ENCODE results near the gene EDAR.

The EDAR gene

DNA sequence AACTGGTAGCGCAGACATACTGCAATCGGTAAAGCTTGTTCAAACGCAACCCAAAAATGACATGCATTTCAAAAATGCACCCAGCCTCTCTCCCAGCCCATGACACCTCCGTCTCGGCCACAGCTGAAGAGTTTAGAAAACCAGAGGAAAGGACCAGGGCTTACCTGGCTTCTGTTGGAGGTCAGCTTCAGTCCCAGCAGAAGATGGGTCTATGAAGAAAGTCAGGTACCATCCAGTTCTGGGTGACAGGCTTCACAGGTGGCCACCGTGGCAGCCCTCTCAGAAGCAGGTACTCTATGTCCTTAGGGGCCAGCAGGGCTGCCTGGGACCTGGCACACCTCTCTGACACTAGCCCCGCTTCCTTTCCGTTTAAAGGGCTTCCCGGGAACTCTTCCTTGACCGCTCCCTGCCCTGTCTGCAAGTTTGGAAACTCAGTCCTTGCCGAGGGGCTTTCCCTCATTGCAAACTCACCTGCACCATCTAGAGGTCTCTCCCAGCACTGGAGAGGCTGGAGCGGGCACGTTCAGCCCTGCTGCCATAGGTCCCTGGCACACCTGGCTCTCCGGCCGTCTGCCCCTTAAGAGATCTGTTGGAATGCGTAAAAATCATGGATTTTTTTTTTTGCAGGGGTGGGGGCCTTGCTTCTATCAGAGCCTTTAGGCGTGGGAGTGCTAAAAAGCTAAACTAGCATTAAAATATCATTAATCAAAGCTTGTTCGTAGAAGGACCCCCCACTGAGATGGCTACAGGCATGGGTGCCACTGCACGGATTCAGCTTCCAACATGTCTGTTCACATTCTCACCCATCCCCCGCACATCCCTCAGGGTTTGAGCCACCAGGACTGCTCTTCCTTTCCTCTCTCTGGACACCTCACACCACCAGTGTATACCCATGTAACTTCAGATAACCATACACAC, at the start of gene EDAR:
TSS of gene EDAR (minus strand) at position 425 of the 918 bp plus-strand sequence. CDS start 58,206 bp downstream, outside the sequence.
- DNase-seq: peak in 2 of 3 experiments; percentile 66 to 82

DNA sequence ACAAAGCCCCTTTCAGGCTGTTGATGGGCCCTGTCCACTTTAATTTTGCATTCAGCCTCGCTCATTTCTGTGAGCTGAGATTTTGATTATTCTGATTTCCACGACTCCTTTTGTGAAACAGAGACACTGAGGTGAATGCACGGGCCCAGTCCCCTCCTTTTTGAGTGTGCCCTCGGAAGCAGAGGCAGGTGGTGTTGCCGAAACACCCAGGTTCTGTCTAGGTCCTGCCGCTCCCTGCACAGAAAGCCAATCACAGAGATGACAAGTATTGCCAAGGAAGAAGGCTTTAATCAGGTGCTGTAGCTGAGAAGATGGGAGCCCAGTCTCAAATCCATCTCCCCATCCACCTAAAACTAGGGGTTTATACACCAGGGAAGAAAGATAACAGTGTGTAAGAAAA, 44.2 kb upstream of the EDAR start:
- no peak for DNase-seq

DNA sequence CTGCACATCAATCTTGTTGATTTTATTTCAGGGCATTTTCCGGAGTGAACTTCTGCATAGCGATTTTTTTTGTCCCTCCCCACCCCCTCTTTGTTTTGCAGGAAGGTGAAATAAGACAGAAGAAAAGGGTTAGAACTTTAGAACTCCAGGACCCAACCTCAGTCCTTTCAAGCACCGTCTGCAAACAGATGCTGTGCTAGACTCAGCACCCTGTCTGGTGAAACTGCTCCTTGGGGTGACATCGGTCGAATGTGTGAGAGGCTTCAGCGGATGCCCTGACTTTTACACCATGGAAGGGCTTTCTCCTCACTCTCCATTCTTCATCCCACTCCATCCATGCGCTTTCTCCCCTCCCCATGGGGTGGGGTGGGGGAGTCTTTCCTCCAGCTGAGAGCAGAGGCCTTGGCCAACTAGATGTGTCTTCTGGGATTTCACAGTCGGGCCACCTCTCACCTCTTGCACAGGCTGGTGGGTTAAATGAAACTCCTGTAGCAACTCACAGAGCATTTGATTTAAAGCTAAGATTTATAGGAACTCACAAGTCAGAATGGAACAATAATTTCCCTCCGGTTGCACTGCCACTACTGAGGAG, 43.3 kb upstream of the EDAR start:
- no peak for DNase-seq

DNA sequence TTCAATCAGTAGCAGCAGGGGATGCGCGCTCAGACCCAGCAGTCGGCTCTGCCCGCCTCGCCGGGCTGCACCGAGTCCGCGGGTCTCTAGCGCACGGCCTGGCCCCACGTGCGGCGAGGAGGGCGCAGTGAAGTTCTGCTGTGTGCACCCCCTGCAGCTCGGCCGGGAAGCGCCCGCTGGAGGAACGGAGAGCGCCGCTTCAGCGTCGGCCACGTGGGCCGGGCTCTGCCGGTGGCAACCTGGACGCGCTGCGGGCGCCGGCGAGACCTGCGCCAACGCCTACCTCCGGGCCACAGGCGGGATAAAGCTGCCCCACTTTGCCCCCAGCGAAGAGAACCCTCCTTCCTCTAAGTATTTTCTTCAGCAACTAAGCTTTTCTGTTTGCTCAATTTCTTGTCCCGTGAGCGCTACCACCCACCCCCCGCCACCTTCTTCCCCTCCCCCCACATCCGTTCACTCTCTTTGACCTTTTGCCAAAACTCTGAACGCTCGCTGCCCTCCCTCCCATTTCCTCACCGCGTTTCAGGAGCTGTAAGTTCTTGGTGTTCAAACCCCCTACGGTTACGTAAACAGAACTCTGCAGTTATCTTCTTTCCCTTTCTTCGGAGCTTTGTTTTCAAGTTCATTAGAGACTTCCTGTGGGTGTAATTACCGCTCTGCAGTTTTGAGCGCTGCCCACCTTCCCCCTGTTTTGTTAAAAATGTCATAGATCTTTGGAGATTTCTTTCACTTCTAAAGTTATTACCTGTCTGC, 42.6 kb upstream of the EDAR start:
- DNase-seq: peak in 2 of 3 experiments; percentile 54 to 65

DNA sequence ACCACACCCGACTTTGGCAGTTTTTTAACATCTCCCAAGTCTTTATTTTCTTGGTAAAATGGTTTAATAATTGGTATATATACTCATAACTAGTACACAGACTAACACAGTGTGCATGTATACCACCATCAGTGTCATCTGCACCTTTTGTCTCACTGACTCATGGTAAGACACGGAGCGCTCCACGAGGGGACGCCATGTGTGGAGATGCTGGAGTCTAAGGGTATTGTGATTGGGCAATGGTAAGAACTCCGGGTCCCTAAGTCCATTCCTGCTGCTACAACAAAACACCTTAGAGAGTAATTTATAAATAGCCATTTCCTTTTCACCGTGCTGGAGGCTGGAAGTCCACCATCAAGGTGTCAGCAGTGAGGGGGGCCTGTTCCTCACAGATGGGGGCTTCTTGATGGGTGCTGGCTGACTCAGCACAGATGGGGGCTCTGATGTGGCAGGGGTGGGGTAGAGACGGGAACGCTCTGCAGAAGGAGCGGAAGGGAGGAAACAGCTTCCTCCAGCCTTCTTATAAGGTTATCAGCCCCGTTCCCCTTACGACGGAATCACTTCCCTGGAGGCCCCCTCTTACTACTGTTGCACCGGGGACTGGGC, 42.0 kb upstream of the EDAR start:
- no peak for DNase-seq

DNA sequence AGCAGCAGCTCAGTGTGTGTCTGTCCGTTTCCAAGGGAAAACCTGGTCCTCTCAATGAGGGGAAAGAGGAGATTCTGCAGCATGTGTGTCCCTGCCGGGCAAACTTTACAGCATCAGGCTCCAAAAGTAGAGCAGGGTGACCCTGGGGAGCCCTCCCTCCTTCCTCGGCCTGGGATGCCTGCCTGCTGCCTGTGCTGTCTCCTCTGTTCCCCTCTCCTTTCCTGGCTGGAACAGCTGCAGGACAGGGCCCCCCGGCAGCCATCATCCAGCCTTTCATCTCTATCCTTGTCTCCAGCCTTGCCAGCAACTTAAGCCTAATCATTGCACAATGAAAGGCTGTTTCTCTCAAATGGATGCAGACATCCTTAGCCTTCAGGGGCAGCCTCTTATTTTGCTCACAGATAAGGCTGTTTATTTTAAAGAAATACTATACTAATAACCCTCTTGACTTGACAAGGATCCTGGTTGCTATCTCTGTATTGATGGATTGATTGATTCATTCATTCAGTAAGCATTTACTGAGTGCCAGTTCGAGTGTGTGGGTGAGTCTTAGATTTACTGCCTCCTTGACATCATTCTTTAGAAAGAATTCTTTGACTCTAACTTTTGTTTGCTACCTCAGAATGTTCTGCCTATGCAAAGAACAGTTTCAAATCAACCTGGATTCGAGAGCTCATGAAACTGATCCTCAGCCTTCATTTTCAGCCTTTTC, 40.6 kb upstream of the EDAR start:
- no peak for DNase-seq

DNA sequence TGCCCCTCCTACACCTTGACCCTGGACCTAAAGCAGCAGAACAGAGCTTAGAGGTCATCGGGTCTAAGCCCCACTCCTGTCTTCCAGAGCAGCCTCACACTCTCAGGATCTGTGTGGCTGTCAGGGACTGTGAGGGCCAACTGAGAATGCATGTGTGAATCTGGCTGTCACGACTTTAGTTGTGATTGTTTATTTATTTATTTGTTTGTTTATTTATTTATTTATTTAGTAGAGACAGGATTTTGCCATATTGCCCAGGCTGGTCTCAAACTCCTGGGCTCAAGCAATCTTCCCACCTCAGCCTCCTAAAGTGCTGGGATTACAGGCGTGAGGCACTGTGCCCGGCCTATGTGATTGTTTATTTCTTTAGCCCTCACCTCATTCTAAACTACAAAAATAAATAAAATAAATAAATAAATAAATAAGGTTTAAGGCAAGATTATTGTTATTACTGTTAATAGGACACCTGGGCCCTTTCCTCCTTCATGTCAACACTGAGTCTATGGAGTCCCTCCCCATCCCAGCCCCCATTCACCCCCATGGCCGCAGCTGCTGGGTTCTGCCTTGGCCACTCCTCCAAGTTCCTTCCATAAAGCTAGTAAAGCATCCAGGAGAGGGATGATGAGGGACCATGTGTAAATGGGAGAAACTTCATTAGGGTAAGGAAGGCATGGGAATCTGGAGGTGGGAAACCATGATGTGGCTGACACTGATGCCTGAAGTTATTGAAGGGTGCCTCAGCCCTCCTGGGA, 39.9 kb upstream of the EDAR start:
- no peak for DNase-seq

DNA sequence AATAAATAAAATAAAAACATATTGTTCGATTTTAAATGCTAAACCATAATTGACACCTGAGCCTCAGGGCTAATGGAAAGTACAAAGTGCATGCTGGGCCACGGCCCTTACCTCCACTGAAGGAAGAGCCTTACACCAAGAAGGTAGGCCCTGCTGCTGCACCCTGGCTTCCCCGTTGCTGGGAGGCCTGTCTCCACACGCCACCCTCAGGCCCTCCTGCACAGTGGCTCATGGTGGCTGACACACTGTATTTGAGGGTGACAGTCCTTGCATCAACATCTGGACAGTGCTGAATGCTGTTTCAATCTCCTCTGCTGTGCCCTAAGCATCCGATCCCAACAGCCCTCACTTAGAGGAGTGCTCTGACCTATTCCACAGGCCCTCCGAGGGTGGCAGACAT, 39.3 kb upstream of the EDAR start:
- DNase-seq: no peak

DNA sequence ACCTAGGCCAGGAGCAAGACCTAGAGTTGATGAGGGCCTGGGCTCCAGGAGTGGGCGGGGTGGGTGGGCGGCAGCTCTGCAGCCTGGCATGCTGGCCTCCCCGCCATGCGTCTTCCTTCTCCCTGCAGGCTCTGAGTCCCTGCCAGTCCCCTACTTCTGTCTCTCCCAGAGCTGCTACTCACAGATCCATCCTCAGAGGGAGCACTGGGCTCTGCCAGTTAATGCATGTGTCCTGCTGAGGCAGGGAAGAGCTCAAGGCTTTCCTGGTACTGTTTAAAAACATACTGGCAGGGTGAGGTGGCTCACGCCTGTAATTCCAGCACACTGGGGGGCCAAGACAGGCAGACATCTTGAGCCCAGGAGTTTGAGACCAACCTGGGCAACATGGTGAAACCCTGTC, 38.7 kb upstream of the EDAR start:
- no peak for DNase-seq

DNA sequence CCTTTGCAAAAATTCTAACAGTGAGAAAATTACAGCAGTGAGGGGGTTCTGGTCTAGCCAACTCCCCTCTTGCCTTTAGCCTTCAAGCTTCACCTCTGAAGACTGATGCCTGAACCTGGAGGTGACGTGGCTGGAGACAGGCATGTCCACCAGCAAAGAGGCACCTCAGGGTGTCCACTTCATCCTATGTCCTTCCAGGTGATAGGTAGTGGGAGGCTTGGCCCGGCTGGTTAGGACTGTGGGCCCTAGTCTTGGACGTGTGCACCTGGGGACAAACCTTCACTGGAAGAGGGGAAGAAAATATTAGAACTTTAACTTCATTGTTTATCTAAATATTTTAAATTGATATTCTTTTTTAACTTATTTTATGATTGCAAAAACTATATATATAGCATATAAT, 35.5 kb upstream of the EDAR start:
- DNase-seq: no peak

DNA sequence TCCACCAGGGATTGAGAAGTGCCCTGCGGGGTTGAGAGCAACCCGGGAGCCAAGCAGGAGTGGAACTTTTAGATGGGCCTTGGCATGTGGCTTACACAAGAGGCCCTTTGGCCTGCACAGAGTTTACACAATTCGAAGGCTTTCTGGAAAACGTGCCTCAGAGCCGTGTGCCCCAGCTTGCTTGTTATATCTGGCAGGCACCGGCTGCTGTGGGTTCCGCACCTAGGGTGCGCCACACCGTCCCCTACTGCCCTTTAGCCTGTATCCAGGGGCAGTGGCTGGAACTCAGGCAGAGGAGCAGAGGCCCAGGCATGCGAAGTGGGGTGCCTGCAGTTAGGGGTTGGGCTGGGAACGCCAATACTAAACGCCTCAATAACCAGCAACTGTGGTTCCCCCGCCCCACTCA, 32.9 kb upstream of the EDAR start:
- DNase-seq: no peak

DNA sequence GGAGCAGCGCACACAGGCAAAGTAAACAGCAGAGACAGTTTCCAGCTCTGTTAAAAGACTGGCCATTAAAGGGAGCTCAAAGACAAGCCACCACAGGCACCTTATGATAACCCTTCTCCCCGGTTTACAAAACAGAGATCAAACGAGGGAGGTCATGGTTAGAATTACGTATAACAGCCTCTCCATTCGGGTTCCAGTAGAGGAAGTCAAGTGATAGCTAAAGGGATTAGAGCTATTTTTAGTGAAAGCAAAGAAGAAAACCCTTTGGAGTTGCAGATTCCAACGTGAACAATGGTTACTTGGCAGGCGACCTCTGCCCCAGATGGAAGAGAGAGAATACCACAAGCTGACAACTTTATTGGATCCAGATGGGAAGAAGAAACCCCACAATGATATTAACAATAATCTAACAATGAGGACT, 31.2 kb upstream of the EDAR start:
- DNase-seq: no peak

DNA sequence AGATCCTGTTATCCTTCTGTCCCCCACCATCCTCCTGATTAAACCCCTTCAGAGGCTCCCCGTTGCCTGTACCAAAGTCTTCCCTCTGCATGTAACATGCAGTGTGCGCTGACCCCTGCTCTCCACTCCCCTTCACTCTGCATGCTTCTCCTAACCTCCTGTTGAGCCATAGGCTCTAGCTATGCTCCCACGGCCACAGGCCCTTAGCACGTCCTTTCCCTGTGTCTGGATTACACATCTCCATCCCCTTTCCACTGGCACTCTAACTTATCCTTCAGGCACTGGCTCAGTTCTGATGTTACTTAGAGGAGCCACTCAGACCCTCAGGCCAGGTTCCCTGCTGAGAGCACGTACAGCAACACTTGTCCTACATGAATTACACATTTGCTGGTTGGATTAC, 29.4 kb upstream of the EDAR start:
- no peak for DNase-seq

DNA sequence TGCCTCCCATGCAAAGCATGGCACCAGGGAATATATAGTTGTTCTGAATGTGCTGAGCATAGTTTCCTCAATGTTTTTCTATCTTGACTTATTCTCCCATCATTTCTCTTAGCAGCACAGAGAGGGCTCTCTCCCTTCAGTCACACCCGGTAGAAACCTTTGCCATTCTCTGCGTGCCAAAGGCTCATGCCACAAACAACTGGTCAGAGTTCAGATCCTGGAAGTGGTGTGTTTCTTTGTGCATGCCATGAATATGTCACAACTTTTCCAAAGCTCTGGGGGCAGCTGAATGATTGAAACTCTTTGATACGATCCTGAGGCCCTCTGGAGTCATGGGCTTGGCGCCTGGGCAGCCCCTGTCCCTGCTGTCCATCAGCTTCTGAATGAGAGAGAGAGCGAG, 28.0 kb upstream of the EDAR start:
- no peak for DNase-seq

DNA sequence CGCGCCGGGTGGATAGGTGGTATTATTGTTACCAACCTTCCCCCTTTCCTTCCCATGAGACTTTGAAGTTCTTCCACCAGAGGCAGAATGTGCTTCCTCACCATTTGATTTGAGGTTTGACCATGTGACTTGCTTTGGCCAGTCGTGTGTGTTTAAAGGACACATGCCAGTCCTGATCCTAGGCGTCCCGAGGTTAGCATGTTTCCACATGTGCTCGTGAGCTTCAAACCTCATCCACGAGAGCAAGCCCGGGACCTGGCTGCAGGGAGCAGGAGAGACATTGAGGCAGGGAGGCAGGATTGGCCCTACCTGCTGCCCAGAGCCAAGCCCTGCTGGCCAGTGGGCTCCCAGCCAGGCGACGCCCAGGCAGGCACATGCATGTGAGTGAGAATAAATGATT, 27.4 kb upstream of the EDAR start:
- no peak for DNase-seq

DNA sequence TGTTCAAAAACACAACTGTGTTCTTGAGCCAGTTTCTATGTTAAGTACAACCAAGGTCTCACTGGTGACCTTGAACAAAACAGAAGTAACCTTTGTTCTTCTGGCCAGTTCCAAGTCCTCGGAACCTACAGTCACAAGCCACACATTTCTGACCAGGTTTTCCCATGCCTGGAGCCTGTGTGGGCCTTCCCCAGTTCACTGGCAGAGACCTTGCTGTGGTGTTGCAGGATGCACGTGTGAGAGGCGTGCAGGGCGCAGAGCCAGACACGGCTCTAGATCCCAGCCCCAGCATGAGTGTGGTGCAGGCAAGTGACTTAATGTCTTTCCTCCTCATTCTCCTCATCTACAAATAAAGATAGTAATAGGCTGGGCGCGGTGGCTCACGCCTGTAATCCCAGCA, 25.5 kb upstream of the EDAR start:
- DNase-seq: no peak

DNA sequence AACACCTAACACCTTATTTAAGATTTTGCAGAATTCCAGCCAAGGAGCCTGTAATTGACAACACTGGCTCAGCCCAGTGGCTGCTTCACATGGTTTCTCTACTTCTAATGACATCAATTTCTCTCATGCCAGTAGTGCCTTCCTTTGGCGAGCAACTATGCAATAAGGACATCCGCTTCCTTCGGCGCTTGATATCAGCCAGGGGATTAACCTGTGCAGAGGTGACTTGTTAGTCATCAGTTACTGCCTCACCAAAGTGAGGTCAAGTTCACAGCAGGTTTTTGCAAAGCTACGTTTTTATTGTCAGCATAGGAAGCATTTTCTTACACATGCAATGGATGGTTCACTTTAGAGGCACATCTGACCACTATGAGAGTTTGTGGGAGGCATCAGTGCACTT, 24.0 kb upstream of the EDAR start:
- DNase-seq: no peak

DNA sequence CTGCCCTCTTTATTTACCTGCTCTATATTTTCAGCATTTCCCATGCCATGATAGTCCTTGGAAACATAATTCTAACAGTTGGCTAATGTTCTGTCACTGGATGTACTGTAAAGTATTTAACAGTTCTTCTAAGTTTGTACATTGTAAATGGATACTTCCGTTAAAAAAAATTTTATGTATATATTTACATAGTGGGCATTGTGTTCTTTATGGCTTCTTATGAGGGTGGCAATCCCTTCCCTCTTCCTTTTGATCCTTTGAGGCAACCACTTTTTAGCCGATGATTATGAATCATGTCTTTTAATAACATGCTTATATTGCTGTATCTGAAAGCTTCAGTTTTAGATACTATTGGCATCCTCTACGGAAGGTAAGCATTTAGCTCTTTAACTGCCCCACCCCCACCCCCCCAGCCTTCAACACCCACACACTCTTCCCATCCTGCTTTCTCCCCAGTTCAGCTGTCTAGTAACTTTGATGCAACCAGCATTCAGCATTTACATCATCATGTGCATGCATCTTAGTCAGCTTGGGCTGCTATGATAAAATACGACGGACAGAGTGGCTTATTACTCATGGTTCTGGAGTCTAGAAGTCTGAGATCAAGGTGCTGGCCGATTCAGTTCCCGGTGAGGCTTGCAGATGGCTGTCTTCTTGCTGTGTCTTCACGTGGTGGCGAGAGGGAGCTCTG, 21.0 kb upstream of the EDAR start:
- DNase-seq: no peak

DNA sequence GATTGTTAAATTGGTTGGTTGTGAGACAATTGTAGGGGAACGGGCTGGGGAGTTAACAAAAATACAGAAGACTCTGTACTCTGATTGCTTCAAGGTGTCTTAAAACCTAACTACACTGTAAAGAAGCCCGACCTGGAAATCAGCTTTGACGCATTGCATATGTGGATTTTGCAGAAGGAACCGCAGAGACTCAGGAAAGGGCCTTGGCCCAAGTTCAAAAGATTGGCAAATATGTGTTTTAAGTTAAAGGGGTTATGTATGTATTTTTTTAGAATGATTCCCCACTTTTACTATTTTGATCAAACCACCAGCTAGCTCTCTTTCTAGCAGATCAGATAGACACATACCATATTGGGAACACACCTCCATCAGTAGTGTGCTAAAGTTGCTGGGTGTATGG, 18.0 kb upstream of the EDAR start:
- no peak for DNase-seq

DNA sequence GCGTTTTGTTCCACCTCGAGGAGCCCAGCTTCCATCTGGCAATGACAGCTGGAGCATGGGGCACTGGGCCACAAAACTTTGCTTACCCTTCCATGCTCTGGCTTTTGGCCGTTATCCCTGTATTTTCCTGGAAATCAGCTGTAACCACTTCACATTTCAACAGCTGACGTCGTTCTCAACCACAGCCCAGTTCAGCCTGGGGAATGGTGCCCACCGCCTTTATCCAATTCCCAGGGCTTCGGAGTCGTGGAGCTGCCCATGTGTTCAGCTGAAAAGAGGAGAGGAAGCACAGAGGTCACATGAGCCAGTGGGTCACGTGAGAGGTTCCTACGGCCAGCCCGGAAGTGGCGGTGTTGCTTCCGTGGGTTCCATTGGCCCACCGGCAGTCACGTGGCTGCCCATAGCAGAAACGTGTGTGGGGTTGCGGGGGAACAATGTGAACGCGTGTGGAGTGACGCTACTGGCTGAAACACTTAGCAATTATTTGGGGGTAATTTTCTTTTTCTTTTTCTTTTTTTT, 16.7 kb upstream of the EDAR start:
- no peak for DNase-seq

DNA sequence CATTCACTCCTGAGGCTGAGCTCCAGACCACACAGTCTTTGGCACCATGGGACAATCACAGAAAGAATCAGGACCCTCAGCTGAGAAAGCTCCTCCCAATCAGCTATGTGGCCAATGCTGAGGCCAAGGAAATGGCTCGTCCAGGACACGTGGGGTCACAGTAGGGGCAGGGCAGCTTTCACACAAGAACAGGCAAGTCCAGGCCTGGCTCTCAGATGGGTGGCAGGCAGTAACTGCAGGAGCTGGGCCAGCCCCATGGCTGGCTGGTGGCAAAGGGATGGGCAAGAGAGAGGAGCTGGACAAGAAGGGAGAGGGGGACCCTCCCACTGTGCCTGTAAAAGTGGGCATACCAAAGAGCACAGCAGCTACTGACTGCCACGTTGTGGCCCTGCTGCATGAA, 12.2 kb upstream of the EDAR start:
- no peak for DNase-seq

Data from NCI-H1417 (cell line).